Nucleus accumbens (tissue), 56 donors: ENCODE measurements around the gene CEACAM8.
"Not testable (repeated sequence)": the region's sequence is repeated elsewhere in the genome, so short reads cannot be mapped to it uniquely, and the experiment has no call there.

ENCODE experiments used
- DNase-seq, 56 donors: peaks; one replicate each; lab custom pipeline; 2025; lab: John Stamatoyannopoulos, UW

The CEACAM8 gene

DNA sequence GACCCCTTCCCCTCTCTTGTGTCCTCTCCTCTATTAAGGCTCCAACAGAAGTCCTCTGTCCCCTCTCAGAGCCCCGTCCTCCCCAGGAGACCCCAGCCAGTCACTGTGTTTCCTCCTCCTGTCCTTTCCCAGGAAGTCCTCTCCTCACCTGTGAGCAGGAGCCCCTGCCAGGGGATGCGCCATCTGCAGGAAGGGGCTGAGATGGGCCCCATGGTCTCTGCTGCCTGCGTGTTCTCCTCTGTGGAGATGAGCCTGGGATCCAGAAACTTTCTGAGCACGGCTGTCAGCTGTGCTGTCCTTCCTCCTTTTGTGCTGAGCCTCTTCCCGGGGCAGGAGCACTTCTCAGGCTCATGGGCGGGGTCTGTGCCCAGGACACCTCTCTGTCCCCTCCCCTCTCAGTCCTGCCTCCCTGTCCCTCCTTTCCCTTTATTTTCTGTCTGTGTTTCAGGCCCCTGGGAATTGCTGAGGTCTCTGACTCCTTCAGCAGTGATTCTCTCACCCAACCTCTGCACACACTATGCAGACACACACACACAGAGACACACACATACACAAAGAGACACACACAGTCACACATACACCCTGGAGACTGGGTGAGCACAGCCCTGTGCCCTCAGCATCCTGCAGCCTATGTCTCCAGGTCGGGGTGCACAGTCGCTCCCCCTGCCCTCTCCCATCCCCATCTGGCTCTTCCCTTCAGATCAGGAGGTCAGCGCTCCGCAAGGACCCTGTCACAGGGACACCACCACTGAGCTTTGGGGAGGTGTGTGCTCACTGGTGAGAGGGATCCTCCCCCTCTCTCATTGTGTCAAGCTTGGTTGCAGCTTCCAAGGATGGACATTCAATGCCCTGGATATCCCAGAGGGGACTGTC is at the start of gene CEACAM8:
Gene CEACAM8, minus strand, starts transcription at position 308 of the 873 bp plus-strand sequence. Its CDS starts 96 bp downstream, at position 212.
- no peak for DNase-seq

GRCh38 chr19:42639324-42640092 is 44.8 kb upstream of the CEACAM8 start:
- DNase-seq, result not testable (repeated sequence)

- no peak for DNase-seq
These were observed 40.5 kb upstream of the CEACAM8 start for GRCh38 chr19:42635233-42635539.

DNA sequence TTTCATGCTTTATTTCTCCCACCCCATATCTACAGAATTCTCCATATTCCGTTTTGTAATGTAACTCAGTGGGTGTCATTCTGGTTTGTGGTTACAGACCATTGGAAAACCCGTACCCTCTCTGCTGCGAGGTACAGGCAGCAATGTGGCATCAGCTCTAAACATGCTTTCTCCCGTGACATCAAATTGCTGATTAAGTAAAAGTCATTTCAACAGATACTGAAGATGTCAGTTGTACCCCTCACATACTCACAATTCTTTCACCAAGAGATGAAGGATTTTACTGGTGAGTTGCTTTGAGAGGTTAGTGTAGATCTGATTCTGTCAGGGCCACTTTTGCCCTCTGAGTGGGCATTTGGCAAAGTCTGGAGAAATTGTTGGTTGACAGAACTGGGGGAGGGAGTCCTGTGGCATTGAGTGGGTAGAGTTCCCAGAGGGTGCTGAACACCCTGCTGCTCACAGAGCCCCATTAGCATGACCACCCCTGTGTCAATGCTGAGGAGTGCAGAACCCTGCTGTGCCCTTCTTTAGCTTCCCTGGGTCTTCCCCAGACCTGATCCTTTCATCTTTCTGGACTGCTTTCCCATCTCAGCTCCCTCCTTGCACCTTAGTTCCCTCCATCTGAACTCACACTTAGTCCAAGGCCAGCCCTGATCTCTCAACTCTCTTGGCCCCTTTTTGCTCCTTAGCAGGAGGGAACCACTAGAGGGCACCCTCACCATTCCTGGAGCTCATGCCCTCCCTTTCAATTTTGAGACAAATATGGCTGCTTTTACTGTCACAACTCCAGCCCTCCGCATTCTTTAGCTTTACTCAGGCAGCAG is 39.9 kb upstream of the CEACAM8 start:
- DNase-seq, result peak in 1 of 56 donors; percentile 5

GRCh38 chr19:42629191-42629590 is 34.5 kb upstream of the CEACAM8 start:
- DNase-seq, result no peak

- no peak for DNase-seq
These were observed 33.9 kb upstream of the CEACAM8 start for GRCh38 chr19:42628411-42629140.

GRCh38 chr19:42627916-42628315 is 33.2 kb upstream of the CEACAM8 start:
- no peak for DNase-seq

DNA sequence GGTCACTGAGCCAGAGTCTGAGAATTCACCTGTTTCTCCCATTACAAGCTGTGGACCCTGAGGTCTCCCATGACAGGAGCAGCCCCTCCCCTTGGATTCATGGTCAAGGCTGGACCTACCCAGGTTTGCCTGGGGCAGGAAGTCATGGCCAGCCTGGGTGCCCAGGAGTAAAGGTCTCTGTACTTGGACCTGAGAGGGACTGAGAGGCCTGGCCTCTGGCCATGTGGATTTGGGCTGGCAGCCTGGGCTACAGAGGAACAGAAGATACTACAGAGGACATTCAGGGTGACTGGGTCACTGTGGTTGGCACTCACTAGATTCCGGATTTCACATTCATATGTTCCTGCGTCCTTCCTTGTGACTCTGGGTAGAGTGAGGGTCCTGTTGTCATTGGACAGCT is 31.5 kb upstream of the CEACAM8 start:
- no peak for DNase-seq

DNA sequence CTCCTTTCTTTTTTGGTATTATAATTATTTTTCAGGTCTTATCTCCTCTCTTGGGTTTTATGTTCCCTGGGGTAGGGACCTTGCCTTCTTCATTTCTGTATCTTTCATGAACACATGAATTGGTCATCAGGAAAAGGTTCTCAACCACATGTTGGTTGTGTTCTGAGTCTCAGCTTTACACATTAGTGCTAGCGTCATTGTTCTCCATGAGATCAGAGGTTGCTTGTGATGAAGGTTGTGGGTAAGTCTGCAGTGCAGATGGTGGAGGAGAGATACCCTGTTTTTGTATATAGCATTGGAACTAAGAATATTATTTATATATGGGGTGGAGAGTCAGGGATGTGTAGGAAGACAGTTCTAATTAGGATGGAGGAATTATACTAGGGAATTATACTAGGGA is 24.5 kb upstream of the CEACAM8 start:
- DNase-seq, result no peak

GRCh38 chr19:42613666-42614065 is 18.9 kb upstream of the CEACAM8 start:
- DNase-seq, result no peak

DNA sequence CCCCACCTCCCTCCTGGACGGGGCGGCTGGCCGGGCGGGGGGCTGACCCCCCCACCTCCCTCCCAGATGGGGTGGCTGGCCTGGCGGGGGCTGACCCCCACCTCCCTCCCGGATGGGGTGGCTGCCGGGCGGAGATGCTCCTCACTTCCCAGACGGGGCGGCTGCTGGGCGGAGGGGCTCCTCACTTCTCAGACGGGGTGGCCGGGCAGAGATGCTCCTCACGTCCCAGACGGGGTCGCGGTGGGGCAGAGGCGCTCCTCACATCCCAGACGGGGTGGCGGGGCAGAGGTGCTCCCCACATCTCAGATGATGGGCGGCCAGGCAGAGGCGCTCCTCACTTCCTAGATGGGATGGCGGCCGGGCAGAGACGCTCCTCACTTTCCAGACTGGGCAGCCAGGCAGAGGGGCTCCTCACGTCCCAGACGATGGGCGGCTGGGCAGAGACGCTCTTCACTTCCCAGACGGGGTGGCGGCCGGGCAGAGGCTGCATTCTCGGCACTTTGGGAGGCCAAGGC is 15.7 kb upstream of the CEACAM8 start:
- DNase-seq, result not testable (repeated sequence)

DNA sequence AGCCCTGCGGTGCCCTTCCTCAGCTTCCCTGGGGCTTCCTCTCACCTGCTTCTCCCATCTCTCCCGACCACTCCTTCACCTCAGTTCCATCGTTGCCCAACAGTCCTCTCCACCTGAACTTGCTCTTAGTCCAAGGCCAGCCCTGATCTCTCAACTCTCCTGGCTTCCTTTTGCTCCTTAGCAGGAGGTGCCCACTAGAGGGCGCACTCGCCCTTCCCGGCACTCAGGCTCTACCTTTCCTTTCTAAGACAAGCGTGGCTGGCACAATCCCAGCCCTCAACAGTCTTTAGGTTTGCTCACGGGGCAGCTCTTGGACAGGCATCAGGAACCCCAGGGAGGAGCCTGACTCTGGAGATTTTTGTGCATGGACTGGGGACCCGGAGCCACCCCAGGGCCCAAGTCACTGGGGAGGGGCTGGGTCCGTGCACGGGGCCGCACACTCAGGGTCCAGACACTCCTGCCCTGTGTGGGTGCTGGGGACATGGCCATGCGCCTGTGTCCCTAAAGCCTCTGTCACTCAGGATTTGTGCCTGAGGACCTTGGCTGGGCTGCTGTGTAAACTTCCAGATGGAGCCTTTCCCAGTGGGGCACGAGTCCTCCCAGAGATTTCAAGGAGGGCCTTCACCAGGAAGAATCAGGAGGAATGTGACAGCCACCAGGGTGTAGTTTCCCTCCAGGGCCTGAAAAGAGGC is 12.1 kb upstream of the CEACAM8 start:
- peak in 34 of 56 donors; percentile 1 to 71 (median 20) for DNase-seq

DNA sequence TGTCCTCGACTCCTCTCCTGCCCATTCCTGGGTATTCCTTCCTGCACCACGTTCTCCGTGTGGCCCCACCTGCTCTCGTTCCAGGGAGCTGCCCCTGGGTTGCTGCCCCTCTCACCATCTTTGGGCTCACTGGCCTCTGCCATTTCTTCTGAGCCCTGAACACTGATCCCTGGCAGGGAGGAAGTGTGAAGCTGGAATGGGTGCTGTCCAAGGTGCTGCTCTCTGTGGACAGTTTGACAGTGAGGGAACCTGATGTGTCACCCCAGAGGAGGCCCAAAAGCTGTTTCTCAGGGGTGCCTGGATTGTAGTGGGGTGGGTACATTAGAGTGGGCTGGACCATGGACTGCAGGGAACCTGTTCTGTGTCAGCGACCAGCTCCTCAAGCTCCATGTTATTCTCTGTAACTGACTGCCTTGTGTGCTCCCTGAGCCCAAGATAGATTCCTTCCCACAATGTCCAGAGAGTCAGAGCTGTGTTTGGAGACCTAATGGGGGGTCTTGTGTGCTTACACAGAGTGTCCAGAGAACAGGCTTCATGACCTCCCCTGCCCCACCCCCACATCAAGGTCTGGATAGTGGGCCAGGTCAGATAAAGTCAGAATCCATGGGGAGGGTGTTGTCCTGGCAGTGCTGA is 7.2 kb upstream of the CEACAM8 start:
- DNase-seq, result no peak

- peak in 25 of 56 donors; percentile 1 to 42 (median 9) for DNase-seq
These were observed 1.8 kb upstream of the CEACAM8 start for GRCh38 chr19:42596391-42597072.

DNA sequence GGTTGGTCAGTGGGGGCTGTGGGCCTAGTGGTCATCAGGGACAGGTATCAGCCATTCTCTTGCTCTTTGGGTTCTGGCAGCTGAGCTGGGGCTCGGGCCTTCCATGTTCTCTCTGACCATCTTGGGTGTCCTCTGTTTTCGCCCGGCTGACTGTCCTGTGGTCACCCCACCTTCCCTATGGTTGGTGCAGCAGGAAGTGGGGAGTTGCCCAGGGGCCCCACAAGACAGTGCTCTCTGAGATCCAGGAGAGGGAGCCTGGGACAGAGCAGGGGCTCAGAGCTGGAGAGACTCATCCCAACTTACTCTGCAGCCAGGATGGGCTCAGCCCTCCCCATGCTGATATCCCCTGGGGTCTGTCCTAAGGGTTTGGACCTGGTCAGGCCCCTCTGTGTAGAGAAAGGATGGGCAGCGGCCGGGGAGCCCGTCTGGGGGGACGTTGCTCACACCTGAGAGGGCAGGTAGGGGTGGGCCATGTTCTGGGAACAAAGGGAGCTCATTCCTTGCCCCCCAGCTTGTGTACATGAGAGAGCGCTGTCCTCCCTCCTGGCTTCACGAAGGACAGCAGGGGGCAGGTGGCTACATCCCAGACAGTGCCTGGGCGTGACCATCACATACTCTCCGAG is 937 bp upstream of the CEACAM8 start:
- no peak for DNase-seq

DNA sequence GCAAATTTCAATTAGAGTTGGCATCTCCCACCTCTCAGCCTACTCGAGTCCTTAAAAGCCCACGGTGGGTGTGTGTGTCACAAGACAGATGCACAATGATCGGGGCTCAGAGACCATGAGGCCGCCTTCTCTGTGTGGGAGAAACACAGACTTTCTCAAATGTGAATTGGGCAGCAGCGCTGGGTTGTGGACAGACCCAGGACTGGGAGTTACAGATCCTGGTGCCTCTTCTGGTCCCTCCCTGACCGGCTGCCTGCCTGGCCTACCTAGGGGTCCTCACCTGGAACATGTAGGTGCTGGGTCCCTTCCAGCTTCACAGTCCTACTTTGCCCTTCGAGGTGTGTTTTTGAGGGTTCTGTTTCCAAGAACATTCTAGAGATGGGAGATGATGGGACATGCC is 4.9 kb downstream of the CEACAM8 start:
- no peak for DNase-seq

GRCh38 chr19:42584466-42584865 is 10.3 kb downstream of the CEACAM8 start:
- no peak for DNase-seq

- no peak for DNase-seq
These were observed 17.7 kb downstream of the CEACAM8 start for GRCh38 chr19:42577016-42577415.
